IPS-18c (cell line): ENCODE measurements around the gene CAPS2.
A peak's percentile ranks its signal among the peaks of the same experiment; 100 is the strongest.
"Not testable (repeated sequence)": the region's sequence is repeated elsewhere in the genome, so short reads cannot be mapped to it uniquely, and the experiment has no call there.

Experiments
- H3K4me3 ChIP-seq: 2 replicates; pipeline ENCODE4 v1.7.0; 2013; ENCODE audit warnings: low read depth, mild to moderate bottlenecking, low read length, moderate library complexity; ENCODE audit not compliant: insufficient read depth
- H3K9me3 ChIP-seq: one replicate; pipeline ENCODE4 v1.6.1; 2013; ENCODE audit warnings: mild to moderate bottlenecking, low read length, moderate library complexity; ENCODE audit not compliant: control insufficient read depth, insufficient read depth

The CAPS2 gene

DNA sequence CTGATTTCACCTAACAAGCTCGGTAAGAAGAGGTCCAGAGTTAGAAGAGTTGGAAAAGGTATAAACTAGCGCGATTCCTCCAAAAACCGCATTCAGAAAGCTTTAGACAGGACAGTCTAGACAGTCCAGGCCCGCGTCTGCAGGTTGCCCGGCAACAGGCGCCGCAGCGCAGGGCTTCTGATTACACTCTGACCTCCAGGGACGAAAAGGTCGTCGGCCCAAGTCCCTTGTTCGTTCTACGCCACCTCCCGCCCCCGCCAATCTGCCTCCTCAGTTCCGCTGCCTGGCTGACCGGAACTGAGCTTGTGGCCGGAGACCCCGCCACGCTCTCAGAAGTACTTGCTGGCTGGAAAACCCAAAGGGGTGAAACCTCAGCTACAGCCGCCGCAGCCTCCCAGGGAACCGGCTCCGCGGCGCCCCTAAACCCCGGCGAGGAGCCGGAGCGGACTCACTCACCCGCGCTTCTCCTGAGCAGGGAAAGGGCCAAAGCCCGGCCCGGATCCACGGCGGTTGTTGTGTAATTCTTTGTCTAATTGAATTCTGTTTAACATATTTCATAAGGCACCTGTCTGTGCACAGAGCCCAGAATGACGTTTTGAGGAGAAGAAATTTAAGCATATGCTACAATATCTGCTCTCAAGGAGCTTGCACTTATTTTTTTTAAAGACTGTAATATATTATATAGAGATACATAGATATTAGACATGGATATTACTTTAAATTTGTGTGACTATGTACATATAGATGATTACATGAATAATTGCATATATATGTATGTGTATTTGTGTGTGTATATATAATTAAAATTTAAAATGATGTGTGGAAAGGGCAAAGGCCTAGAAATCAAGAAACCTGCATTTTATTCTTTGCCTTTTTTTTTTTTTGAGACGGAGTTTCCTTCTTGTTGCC is at the start of gene CAPS2:
Gene CAPS2 (minus strand): TSS at position 407 of the 909 bp plus-strand sequence. CDS start 3,826 bp downstream, outside the sequence.
- Histone ChIP-seq H3K4me3 (peak within 1 kb of the TSS; percentile 55), H3K9me3 (no peaks in the 10 kb centered on the region)

DNA sequence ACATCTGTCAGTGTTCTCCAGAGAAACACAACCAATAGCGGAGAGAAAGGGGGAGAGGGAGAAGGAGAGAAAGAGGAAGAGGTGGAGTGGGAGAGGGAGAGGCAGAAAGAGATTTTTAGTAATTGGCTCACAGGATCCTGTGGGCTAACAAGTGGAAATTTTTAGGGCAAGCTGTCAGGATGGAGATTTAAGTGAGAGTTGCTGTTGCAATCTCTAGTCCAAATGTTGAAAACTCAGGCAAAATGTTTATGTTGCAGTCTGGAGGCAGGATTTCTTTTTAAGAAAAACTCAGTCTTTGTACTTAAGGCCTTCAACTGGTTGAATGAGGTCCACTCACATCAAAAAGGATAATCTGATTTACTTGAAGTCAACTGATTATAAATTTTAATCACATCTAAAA is 48.2 kb upstream of the CAPS2 start:
- Histone ChIP-seq H3K4me3 (no peak overlapping the region), H3K9me3 (no peaks in the 10 kb centered on the region)

DNA sequence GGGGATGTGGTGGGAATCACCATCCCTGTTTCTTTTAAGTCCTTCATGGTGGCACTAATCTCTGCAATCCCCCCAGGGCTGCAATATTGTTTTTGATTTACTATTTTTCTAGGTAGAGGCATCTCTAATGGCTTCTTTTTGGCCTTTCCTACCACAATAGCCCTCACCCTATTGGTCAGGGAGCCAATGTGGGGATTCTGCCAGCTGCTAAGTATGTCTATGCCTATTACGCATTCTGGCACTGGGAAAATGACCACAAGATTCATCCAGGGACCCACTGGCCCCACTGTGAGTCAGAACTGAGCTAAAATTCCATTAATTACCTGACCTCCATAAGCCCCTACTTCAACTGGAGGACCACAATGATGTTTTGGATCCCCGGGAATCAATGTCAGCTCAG is 44.8 kb upstream of the CAPS2 start:
- H3K4me3 ChIP-seq: no peak overlapping the region
- no peaks in the 10 kb centered on the region for H3K9me3 ChIP-seq

DNA sequence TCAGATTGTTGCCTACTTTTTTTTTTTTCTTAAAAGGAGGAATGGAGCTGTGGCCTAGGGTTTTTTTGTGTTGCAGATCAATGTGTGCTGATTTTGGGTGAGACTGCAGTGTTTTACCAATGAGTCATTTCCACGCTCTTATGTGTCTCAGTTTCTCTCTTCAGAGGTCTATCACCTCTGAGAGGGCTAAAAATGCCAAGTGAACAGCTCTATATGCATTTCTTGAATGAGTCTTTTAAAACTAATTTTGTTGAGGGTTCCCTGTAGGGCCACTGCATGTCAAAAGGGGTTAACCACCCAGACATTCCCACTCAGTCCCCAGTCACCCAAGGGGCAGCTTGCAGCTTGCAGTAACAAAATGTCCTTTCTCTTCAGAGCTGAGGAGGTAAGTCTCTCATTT is 36.5 kb upstream of the CAPS2 start:
- Histone ChIP-seq H3K4me3 (peak overlapping the region; percentile 11; the same call in 1 of the 2 replicates), H3K9me3 (no peaks in the 10 kb centered on the region)

DNA sequence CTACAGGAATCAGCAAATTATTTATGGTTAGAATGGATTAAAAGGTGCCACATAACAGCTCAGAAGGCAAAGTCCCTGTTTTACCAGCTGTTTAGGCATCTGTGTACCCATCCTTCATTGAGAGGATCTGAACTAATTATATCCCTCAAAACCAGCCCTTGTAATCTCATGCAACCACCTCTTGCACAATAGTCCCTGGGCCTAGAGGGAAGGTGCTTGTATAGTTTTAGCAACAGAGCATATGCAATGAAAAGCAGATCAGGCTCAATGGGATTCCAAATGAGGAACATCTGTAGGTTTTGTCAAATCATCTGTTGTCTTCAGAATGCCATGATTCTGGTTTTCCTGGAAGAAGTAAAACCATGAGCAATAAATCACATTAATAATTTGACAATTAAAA is 34.8 kb upstream of the CAPS2 start:
- no peak overlapping the region for H3K4me3 ChIP-seq
- no peaks in the 10 kb centered on the region for H3K9me3 ChIP-seq

DNA sequence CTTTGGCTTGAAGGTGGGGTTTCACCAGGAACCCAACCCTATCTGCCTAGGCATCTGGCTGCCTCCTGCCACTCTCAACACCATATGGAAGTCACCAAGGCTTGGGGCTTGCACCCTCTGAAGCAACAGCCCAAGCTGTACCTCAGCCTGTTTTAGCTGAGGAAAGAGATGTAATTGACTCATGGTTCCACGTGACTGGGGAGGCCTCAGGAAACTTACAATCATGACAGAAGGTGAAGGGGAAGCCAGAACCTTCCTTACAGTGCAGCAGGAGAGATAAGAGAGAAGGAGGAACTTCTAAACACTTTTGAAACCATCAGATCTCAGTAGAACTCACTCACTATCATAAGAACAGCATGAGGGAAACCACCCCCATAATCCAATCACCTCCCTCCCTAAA is 31.3 kb upstream of the CAPS2 start:
- no peak overlapping the region for H3K4me3 ChIP-seq
- H3K9me3 ChIP-seq: no peaks in the 10 kb centered on the region

DNA sequence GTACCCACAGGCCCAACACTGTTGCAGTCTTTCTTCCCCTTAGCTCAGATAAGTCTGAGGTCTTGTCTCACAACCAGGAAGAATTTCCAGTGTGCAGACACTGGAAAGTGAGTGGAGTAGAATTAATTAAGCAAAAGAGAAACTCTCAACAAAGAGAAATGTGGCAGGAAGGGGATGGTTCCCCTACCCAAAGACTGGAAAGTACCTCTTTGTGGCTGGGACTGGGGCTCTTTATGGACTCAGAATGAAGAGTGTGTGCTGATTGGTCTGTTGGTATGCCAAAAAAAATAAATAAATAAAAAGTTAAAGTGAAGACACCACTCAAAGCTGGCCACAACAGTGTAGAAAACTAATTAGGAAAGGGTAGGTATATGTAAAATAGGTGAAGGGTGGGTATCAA is 30.8 kb upstream of the CAPS2 start:
- Histone ChIP-seq H3K9me3 (no peaks in the 10 kb centered on the region), H3K4me3 (no peak overlapping the region)

DNA sequence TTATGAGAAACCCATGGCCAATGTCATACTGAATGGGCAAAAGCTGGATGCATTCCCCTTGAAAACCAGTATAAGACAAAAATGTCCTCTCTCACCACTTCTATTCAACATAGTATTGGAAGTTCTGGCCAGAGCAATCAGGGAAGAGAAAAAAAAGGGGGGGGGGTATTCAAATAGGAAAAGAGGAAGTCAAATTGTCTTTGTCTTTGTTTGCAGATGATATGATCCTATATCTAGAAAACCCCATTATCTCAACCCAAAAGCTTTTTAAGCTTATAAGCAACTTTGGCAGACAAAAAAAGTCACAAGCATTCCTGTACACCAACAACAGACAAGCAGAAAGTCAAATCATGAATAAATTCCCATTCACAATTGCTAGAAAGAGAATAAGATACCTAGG is 23.9 kb upstream of the CAPS2 start:
- Histone ChIP-seq H3K9me3 (peaks cover 3% of the 10 kb centered on the region), H3K4me3 (no peak overlapping the region)

DNA sequence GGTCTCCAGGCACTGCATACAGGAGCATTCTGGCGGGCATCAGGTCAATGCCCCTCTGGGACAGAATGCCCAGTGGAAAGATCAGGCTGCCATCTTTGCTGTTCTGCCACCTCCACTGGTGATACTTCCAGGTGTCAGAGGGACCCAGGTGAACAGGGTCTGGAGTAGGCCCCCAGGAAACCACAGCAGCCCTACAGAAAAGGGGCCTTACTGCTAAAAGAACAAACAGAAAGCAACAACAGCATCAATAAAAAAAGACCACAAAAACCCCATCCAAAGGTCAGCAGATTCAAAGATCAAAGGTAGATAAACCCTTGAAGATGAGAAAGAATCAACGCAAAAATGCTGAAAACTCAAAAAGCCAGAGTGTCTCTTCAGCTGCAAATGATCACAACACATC is 20.3 kb upstream of the CAPS2 start:
- Histone ChIP-seq H3K9me3 (no peaks in the 10 kb centered on the region), H3K4me3 (no peak overlapping the region)

DNA sequence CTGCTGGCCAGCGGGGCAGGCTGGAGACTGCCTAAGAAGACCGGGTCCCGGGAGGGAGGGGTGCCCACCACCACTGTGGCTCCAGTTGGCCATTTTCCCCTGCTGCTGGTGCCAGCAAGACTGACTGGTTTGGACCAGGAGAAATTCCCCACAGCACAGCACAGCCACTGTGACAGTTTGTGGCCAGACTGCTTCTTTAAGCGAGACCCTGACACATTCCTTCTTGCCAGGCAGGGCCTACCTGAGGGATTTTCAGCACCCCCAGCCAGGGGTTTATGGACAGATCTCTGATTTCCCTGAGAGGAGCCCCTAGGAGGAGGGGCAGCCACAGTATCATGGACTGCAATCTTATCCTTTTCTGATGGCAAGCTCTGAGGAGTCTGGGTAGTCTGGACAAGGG is 19.8 kb upstream of the CAPS2 start:
- no peaks in the 10 kb centered on the region for H3K9me3 ChIP-seq
- H3K4me3 ChIP-seq: no peak overlapping the region

DNA sequence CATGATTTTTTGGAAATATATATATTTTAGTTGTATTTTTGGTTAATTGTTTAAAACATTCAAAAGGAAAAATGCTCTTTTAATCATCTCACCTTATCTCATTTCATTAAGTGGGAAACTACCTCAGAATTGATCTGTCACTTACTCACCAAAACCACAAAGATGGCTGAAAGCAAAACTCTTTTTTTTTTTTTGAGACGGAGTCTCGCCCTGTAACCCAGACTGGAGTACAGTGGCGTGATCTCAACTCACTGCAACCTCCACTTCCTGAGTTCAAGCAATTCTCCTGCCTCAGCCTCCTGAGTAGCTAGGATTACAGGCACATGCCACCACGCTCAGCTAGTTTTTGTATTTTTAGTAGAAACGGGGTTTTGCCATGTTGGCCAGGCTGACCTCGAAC is 16.1 kb upstream of the CAPS2 start:
- H3K9me3 ChIP-seq, H3K4me3 ChIP-seq: not testable (repeated sequence)

DNA sequence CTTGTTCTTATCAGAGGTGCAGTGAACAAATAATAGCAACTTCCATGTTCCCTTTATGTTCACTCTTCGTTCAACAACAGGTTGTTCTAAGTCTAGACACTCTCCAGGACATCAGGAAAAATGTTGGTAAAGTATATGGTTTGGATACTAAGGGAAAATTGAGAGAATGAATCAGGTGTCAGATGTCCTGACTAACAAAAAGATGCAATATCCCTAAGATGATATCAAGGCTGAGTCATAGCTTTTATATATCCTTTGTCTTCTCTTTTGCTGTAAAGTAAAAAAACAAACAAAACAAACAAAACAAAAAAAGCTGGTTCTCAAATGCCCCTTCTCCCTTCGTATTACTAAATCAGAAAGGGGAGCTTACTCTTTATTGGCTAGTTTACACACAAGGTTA is 15.4 kb upstream of the CAPS2 start:
- Histone ChIP-seq H3K4me3 (no peak overlapping the region), H3K9me3 (no peaks in the 10 kb centered on the region)

DNA sequence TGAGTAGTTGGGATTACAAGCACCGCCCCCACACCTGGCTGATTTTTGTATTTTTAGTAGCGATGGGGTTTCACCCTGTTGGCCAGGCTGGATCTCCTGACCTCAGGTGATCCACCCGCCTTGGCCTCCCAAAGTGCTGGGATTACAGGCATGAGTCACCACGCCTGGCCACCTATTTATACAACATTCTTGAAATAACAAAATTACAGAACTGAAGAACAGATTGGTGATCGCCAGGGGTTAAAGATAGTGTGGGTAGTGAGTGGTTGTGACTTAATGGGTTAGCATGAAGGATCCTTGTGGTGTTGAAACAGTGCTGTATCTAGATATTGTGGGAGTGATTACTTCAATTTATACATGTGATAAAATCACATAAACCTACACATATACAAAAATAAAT is 11.7 kb upstream of the CAPS2 start:
- Histone ChIP-seq H3K9me3 (no peaks in the 10 kb centered on the region), H3K4me3 (no peak overlapping the region)

DNA sequence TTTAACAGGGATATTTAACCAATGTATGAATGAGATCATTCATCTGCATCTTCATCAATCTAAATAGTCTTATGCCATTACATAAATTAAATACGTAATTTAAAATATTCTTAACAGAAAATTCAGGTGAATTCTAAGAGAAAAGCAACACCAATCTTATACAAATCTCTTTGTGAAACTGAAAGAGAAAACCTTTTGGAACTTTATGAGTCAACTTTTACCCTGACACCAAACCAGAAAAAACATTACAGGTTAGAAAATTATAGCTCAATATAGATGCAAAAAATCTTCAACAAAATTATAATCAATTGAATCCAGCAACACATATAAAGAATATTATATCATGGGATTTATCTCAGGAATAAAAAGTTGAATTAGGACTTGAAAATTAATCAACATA is 7.8 kb upstream of the CAPS2 start:
- no peaks in the 10 kb centered on the region for H3K9me3 ChIP-seq
- H3K4me3 ChIP-seq: no peak overlapping the region

DNA sequence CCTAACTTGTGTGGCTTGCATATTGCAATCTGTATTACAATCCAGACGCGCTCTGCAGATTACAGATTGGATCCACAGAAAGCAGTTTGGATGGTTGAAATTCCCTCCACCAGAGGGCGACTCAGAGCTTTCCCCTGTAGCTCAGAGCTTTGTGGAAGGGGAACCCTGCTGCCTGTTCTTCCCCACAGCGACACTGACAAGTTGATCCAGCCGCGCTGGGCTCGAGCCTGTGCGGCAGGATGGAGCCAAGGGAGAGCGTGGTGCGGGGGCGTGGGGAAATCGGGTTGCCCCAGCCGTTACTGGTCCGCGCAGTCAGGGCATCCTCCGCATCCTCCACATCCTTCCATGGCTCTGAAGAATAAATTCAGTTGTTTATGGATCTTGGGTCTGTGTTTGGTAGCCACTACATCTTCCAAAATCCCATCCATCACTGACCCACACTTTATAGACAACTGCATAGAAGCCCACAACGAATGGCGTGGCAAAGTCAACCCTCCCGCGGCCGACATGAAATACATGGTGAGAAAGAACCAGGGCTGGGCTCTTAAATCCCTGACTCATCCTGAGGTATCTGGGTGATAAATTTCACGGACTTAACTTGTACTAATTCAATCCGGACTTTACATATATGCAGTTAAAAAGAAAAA is 4.4 kb upstream of the CAPS2 start, which contains the start of gene GLIPR1L1:
Gene GLIPR1L1 (plus strand): TSS at position 287 of the 647 bp plus-strand sequence. CDS start 59 bp downstream, at position 346.
- no peaks in the 10 kb centered on the region for H3K9me3 ChIP-seq
- H3K4me3 ChIP-seq: peak within 1 kb of the TSS; percentile 54; the same call in 1 of the 2 replicates

DNA sequence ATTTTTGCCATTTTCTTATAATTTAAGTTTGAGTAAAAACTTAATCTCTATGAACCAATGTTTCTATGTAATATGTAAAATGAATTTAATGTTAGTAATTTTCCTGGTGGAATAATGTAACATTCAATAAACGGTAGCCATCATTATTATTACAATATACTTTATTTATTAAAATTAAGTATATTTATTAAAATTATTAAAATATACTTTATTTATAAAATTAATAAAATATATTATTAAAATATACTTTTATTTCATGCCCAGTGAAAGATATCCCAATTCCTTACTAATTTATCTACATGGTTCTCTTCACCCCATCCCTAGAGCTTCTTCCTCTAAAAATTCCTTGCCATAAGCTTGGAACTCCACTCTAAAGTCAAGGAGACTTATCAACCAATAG is 2.5 kb downstream of the CAPS2 start:
- Histone ChIP-seq H3K9me3 (no peaks in the 10 kb centered on the region), H3K4me3 (no peak overlapping the region)

DNA sequence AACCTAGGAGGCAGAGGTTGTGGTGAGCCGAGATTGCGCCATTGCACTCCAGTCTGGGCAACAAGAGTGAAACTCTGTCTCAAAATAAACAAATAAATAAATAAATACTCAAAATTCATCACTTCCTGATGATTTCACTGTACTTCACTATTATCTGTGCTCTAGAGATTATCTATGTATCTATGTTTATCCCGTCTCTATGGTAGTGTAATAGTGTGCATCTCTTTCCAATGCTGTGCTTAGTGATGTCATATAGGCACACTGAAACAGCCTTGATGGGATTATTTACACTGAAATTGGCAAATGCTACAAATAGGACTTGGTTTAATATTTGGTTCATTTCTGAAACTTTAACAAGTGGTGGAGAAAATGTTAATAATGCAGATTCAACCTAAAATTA is 6.5 kb downstream of the CAPS2 start:
- H3K4me3 ChIP-seq: no peak overlapping the region
- no peaks in the 10 kb centered on the region for H3K9me3 ChIP-seq

DNA sequence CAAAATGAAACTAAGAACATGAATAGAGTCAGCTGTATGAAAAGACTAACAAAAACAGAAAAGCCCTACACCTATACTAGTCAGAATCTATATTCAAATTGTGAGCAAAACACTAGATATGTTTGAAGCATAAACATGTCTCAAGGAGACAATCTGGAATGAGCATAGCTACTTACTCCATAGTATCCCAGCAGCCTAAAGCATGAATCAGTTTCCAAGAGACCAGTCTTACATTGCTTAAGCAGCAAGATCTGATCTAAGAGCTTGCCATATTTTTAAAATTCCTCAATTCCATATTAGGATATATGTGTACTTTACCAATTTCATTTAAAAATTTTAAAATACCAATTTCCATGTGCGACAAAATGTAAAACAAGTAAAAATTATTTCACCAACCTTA is 7.7 kb downstream of the CAPS2 start:
- H3K9me3 ChIP-seq: no peaks in the 10 kb centered on the region
- no peak overlapping the region for H3K4me3 ChIP-seq
